ENCODE results near the gene ADSS1.
A peak's percentile ranks its signal among the peaks of the same experiment; 100 is the strongest.

Gene ADSS1

DNA sequence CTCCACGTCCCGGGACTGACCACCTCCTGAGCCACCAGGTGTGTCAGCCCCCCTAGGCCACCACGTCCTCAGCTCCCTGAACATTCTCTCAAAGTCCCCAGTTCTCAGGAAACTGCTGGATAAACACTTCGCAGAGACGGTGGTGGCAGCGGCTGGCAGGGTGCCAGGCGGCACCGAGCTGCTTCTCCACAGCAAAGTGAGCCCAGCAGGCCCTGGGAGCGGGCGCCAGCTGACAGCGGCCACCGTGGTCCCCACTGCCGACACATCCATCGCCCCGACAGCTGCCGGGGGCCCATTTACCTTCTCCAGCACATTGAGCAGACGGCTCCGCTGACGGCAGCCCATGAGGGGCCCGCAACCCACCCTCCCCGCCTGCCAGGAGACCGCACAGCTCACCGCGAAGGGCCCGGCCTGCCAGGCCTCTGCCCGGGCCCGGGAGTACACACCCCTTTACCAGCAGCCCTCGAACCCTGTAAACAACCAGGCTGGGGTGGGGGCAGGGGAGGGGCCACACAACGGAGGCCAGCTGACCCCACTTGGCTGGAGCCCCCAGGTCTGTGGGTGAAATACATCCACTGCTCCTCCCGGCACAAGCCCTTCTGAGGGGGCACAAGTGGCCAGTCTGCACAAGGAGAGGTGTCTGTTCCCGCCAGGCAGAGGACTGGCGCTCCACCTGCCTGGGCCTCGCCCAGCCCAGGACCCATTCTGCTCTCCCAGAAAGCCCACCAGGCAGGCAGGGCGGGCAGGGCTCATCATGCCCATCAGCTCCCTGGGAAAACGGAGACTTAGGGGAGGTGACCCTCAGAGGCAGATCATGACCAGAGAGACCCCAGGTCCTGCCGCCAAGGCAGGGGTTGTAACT is 61.0 kb downstream of the ADSS1 start:
- DNase-seq: no peak

DNA sequence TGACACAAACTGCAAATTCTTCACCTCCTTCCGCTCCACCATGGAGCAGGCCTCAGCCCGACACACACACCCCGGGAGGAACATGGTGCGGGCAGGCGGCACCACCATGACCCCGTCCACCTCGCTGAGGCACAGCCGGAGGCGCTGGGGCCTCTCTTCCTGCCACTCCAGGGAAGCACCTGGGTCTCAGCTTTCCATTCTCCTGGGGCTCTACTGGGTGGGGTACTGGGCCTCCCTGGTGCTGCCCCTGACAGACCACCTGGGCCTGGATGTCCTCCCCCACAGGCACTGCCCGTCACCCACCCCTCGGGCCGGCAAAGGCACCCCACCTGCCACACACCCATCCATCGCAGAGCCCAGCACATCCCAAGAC is 61.7 kb downstream of the ADSS1 start:
- no peak for DNase-seq

DNA sequence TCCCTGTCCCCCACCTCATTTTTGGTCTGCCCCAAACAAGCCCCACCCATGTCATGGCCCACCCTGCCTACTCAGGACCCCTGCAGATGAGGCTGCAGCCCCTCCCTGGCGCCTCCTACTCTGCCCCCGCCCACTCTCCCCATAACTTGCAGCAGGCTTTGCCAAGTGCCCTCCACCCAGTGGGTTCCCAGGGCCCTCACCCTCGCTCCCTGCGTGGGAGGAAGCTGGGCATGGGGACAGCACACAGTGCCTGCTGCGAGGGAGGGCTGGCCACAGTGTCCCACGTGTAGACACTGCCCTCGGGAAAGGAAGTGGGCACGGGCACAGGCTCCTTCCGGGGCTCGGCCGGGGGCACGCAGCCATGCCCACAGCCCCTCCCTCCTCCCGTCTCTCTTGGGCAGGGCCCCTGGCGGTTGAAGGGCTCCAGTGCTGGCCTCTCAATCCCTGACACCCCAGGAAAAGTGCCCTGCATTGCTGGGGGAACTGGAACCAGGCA is 62.1 kb downstream of the ADSS1 start:
- no peak for DNase-seq

- DNase-seq: no peak
These were observed 63.0 kb downstream of the ADSS1 start for GRCh38 chr14:104786726-104787675.

DNA sequence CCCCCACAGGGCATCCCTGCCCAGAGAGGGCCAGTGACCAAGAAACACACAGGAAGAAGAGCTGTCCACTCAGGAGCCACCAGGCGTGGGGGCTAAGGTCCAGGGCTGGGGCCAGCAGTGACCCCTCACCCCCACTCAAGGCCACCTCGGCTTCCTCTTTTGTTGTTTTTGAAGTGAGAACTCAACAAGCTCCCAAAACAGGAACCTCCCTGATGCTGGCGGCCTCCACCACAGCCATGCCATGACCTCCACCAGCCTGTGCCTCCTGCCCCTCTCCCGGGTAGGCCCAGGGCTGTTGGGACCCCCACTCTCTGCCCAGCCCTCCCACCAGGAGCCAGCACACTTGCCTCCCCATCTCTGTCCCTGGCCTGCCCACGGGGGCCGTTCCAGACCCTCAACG is 63.7 kb downstream of the ADSS1 start:
- no peak for DNase-seq

DNA sequence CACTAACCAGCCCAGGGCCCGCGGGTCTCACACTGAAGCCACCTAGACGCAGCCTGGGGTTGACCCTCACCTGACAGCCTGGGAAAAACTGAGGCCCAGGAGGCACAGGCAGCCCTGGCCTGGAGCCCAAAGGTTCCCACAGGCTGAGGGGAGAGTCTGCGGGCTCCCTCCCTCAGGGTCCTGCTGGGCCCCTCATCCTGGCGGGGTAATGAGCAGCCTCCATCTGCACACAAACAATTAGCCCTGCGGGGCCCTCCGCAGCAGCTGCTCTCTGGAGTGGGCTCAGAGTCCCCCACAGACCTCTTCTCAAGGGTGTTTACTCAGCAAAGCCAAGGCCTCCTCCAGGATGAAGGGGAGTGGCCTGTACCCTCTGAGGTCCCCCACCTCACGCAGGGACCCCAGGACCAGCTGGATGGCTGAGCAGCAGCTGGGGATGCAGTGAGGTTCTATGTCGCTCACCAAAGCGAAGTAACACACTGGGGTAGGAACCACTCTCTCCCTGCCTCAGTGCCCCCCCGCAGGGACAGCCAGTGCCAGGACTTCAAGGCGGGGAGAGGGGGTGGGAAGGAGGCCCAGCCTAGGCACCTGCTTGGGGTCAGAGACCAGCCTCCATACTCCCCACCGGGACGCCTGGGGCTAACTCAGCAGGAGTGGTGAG is 64.3 kb downstream of the ADSS1 start:
- no peak for DNase-seq

- no peak for DNase-seq
These were observed 65.0 kb downstream of the ADSS1 start for GRCh38 chr14:104788873-104789663.

- no peak for DNase-seq
These were observed 66.0 kb downstream of the ADSS1 start for GRCh38 chr14:104789752-104790743.

GRCh38 chr14:104791425-104791824 is 67.4 kb downstream of the ADSS1 start:
- no peak for DNase-seq

GRCh38 chr14:104792101-104792884 is 68.3 kb downstream of the ADSS1 start:
- no peak for DNase-seq

- no peak for DNase-seq
These were observed 69.1 kb downstream of the ADSS1 start for GRCh38 chr14:104792945-104793702.

DNA sequence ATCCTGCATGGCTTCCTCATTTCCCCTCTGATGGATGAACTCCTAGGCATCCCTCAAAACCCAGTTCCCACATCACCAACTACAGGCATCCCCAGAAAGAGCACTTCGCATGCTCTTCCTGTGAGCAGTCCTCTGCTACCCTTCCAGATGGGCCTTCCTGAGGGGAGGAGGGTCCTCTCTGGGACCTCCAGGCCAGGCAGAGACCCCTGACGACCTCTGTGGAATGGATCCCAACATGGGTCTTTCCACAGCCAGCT is 69.6 kb downstream of the ADSS1 start:
- DNase-seq: no peak

DNA sequence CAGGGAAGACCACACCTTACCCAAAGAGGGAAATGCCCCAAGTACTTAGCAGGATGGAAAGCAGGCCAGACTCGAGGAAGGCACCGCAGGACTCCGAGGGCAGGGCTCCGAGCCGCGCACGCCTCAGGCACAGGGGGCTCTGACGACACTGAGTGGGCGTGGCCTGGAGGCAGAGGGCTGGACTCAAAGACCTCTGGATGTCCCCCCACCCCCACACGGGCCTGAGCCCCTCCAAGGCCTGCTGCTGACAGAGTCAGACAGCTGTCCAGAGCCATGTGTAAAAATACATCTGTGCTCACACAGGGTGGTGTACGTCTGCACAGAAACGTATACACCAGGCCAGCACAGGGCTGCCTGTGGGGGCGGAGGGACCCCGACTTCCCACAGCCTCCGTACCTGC is 70.1 kb downstream of the ADSS1 start:
- DNase-seq: peak; percentile 76

DNA sequence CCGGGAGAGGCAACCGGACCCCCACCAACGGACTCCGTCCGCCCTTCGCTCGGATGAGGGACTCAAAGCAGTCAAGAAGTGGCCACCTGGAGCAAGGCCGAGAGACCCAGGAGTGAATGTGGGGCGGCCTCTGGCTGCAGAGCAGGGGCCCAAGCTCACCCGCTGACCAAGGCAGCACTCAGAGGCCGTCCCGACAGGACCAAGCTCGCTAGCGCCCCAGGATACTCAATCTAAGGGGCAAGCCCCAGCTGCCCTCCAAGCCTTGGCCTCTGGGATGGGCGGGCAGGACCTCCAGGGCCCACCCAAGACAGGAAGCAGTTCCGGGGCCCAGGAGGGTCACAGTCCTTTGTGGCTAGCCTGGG is 70.6 kb downstream of the ADSS1 start:
- DNase-seq: no peak

- DNase-seq: no peak
These were observed 71.2 kb downstream of the ADSS1 start, which contains the start of gene AKT1 for GRCh38 chr14:104794993-104795780. AKT1 (minus strand) TSS chr14:104795748; CDS start chr14:104792643, 3,105 bp downstream.

DNA sequence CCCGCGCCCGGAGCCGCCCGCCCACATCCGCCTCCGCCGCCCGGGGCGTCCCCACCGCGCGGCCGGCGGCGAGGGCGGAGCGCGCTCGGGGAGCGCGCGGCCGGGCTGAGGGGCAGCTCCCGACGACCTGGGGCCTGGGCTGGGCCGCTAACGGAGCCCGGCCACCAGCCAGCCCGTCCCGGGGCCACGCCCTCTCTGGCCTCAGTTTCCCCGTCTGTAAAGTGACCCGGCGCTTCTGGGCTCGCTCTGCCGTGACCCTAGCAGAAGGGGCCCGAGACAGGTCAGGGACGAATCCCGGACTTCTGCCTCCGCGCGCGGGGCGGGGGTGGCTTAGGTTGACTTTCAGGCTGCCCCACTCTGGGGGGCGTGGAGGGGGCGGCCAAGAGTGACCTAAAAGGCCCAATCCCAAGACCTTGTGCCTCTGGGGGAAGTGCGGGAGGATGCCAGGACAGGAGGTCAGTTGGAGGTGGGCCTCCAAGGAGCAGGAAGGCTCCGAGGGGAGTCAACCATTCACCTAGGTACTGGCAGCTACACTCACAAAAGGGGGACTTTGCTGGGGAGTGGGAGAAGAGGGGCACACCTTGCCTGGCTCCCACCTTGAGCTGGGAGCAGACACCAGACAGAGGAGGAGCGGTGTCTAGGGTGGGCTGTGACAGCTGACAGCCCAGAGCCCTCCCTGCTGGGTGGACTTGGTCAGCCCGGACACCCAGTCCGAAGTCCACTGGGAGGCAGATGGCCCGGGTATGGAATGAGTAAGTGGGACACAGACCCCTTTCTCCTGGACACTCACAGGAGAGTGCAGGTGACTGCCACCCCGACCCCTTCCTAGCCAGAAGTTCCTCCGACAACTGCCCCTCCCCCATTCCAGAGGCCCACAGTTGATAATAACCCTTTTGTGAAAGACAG is 72.0 kb downstream of the ADSS1 start:
- DNase-seq: peak; percentile 75

GRCh38 chr14:104796687-104797081 is 72.7 kb downstream of the ADSS1 start:
- no peak for DNase-seq

Measured in femur (tissue), 1 donor.